RKO (cell line): ENCODE results near the gene ADCY1.
"Not testable (repeated sequence)": the region's sequence is repeated elsewhere in the genome, so short reads cannot be mapped to it uniquely, and the experiment has no call there.

Experiments used
- DNase-seq: peaks from one replicate; pipeline ENCODE4 v3.0.0-alpha.2; 2016; ENCODE audit warnings: low spot score

The ADCY1 gene

GRCh38 chr7:45712872-45713668 is 138.9 kb downstream of the ADCY1 start:
- DNase-seq, result no peak

GRCh38 chr7:45713669-45714520 is 139.7 kb downstream of the ADCY1 start:
- no peak for DNase-seq

GRCh38 chr7:45714521-45714820 is 140.3 kb downstream of the ADCY1 start:
- no peak for DNase-seq

- no peak for DNase-seq
Observed at GRCh38 chr7:45715471-45716352, 141.5 kb downstream of the ADCY1 start.

GRCh38 chr7:45716380-45717203 is 142.4 kb downstream of the ADCY1 start:
- no peak for DNase-seq

- DNase-seq, result no peak
Observed at GRCh38 chr7:45717537-45718235, 143.5 kb downstream of the ADCY1 start.

GRCh38 chr7:45718464-45719330 is 144.5 kb downstream of the ADCY1 start:
- DNase-seq, result no peak

GRCh38 chr7:45720989-45721388 is 146.8 kb downstream of the ADCY1 start:
- DNase-seq, result no peak

GRCh38 chr7:45721686-45722598 is 147.8 kb downstream of the ADCY1 start:
- no peak for DNase-seq

GRCh38 chr7:45725231-45725630 is 151.1 kb downstream of the ADCY1 start:
- DNase-seq, result not testable (repeated sequence)

GRCh38 chr7:45726883-45727282 is 152.7 kb downstream of the ADCY1 start:
- DNase-seq, result no peak

- peak; percentile 58 for DNase-seq
Observed at GRCh38 chr7:45731692-45732443, 157.7 kb downstream of the ADCY1 start.

- DNase-seq, result not testable (repeated sequence)
Observed at GRCh38 chr7:45738920-45739319, 164.8 kb downstream of the ADCY1 start.

- DNase-seq, result not testable (repeated sequence)
Observed at GRCh38 chr7:45740573-45740972, 166.4 kb downstream of the ADCY1 start.

GRCh38 chr7:45748976-45749375 is 174.8 kb downstream of the ADCY1 start:
- peak; percentile 13 for DNase-seq

- DNase-seq, result not testable (repeated sequence)
Observed at GRCh38 chr7:45751352-45751751, 177.2 kb downstream of the ADCY1 start.

- DNase-seq, result not testable (repeated sequence)
Observed at GRCh38 chr7:45756333-45756732, 182.2 kb downstream of the ADCY1 start.

- not testable (repeated sequence) for DNase-seq
Observed at GRCh38 chr7:45756757-45757156, 182.6 kb downstream of the ADCY1 start.
